ENCODE measurements around the gene ST6GALNAC6.

DNA sequence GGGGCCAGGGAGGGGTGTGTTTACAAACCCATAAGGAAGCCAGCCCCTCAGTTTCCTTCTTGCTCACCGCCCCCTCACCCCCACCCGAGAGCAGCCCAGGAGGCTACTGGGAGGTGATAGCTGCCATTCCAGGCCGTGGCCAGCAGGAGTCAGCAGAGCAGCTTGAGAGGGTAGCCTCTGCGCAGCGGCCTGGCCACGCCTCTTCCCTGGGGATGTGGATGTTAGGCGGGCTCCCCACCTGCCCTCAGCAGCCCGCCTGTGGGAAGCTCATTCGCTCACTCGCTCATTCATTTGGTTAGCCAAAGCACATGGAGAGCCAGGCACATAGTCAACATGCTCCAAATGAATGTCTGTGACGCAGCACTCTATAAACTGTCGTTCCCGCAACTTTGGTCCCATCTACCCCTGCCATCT is 44.3 kb upstream of the ST6GALNAC6 start:
- TF ChIP-seq, protein P1, sequence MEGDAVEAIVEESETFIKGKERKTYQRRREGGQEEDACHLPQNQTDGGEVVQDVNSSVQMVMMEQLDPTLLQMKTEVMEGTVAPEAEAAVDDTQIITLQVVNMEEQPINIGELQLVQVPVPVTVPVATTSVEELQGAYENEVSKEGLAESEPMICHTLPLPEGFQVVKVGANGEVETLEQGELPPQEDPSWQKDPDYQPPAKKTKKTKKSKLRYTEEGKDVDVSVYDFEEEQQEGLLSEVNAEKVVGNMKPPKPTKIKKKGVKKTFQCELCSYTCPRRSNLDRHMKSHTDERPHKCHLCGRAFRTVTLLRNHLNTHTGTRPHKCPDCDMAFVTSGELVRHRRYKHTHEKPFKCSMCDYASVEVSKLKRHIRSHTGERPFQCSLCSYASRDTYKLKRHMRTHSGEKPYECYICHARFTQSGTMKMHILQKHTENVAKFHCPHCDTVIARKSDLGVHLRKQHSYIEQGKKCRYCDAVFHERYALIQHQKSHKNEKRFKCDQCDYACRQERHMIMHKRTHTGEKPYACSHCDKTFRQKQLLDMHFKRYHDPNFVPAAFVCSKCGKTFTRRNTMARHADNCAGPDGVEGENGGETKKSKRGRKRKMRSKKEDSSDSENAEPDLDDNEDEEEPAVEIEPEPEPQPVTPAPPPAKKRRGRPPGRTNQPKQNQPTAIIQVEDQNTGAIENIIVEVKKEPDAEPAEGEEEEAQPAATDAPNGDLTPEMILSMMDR (conservative IDR thresholded peaks at IDR 0.05; ENCODE audit: low read length), result peak; percentile 76
- no peak for TF ChIP-seq EZH2phosphoT487 (IDR thresholded peaks at IDR 0.05; ENCODE audit: borderline replicate concordance)

Measured in Loucy (cell line).